ENCODE data around the gene FAM13A. TPM values are rescaled to one million over a fixed set of nuclear protein-coding genes. Genes with fewer than 3 reads are reported as not detected.

Gene FAM13A
- total RNA-seq, 2 donors from 2014 or later: 20.7 to 35.2 TPM

- no peak for DNase-seq (ENCODE audit: low spot score)
- intact Hi-C loops (cut with DNase I): no loop called here
Measured at GRCh38 chr4:88826771-88827170, 230.2 kb downstream of the FAM13A start.

- no peak for DNase-seq (ENCODE audit: low spot score)
- intact Hi-C loops (cut with DNase I): no loop called here
Measured at GRCh38 chr4:88825931-88826330, 231.1 kb downstream of the FAM13A start.

- intact Hi-C loops (cut with DNase I): no loop called here
- peak; percentile 93 for DNase-seq (ENCODE audit: low spot score)
Measured at GRCh38 chr4:88823058-88823919, 233.7 kb downstream of the FAM13A start.

GRCh38 chr4:88822034-88822789, 234.8 kb downstream of the FAM13A start:
- DNase-seq (ENCODE audit: low spot score): no peak
- intact Hi-C loops (cut with DNase I): no loop called here

GRCh38 chr4:88821522-88821921, 235.5 kb downstream of the FAM13A start:
- intact Hi-C loops (cut with DNase I): no loop called here

GRCh38 chr4:88820698-88821415, 236.1 kb downstream of the FAM13A start:
- intact Hi-C loops (cut with DNase I): no loop called here
- no peak for DNase-seq (ENCODE audit: low spot score)

More at GRCh38 chr4:88821522-88821921, 235.5 kb downstream of the FAM13A start:
- no peak for DNase-seq (ENCODE audit: low spot score)

GRCh38 chr4:88819818-88820697, 236.9 kb downstream of the FAM13A start:
- no peak for DNase-seq (ENCODE audit: low spot score)
- intact Hi-C loops (cut with DNase I): loop anchor here in 1 of 2 donors (5.0 kb wide), 1 partner anchor 202 kb away; no protein-coding TSS in a partner anchor

GRCh38 chr4:88818631-88819470, 238.1 kb downstream of the FAM13A start:
- DNase-seq (ENCODE audit: low spot score): no peak
- intact Hi-C loops (cut with DNase I): loop anchor here in 1 of 2 donors (5.0 kb wide), 1 partner anchor 203 kb away; no protein-coding TSS in a partner anchor

GRCh38 chr4:88817740-88818139, 239.2 kb downstream of the FAM13A start:
- intact Hi-C loops (cut with DNase I): loop anchor here in 1 of 2 donors (5.0 kb wide), 1 partner anchor 205 kb away; no protein-coding TSS in a partner anchor
- no peak for DNase-seq (ENCODE audit: low spot score)

- intact Hi-C loops (cut with DNase I): loop anchor here in 1 of 2 donors (5.0 kb wide), 1 partner anchor 206 kb away; no protein-coding TSS in a partner anchor
- DNase-seq (ENCODE audit: low spot score): no peak
Measured at GRCh38 chr4:88816360-88816759, 240.6 kb downstream of the FAM13A start.

- intact Hi-C loops (cut with DNase I): no loop called here
Measured at GRCh38 chr4:88814043-88814617, 242.9 kb downstream of the FAM13A start.

GRCh38 chr4:88813013-88813412, 244.0 kb downstream of the FAM13A start:
- intact Hi-C loops (cut with DNase I): no loop called here
- DNase-seq (ENCODE audit: low spot score): no peak

More at GRCh38 chr4:88814043-88814617, 242.9 kb downstream of the FAM13A start:
- DNase-seq (ENCODE audit: low spot score): no peak

GRCh38 chr4:88812420-88812819, 244.6 kb downstream of the FAM13A start:
- intact Hi-C loops (cut with DNase I): no loop called here
- no peak for DNase-seq (ENCODE audit: low spot score)

- DNase-seq (ENCODE audit: low spot score): no peak
- intact Hi-C loops (cut with DNase I): no loop called here
Measured at GRCh38 chr4:88811904-88812303, 245.1 kb downstream of the FAM13A start.

- no peak for DNase-seq (ENCODE audit: low spot score)
- intact Hi-C loops (cut with DNase I): no loop called here
Measured at GRCh38 chr4:88810325-88810724, 246.7 kb downstream of the FAM13A start.

- no peak for DNase-seq (ENCODE audit: low spot score)
- intact Hi-C loops (cut with DNase I): no loop called here
Measured at GRCh38 chr4:88809576-88810219, 247.3 kb downstream of the FAM13A start.

GRCh38 chr4:88809101-88809500, 247.9 kb downstream of the FAM13A start:
- DNase-seq (ENCODE audit: low spot score): no peak
- intact Hi-C loops (cut with DNase I): no loop called here

Data from posterior vena cava (tissue), 2 donors.